ENCODE data around the gene ANKRD27.

The ANKRD27 gene

DNA sequence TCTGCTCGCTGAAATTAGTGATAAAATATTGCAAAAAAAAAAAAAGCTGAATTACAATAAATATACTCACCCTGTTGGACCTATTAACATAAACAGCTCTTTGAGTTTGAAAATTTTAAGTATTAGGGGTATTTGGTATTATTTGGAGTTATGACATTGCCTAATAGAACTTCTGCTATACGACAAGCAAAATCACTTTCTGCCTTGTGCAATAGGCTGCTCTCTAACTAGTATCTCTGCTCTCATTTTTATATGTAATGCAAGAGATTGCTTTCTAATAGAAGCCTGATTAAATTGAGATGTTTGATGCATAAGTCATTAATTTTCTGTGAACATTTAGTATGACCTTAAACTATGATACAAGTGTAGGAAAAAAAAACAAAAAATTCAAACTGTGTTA is 6.0 kb upstream of the ANKRD27 start:
- H3K4me3 ChIP-seq (ENCODE audit: low read depth, low read length), result no peak overlapping the region
- TF ChIP-seq, protein P1, sequence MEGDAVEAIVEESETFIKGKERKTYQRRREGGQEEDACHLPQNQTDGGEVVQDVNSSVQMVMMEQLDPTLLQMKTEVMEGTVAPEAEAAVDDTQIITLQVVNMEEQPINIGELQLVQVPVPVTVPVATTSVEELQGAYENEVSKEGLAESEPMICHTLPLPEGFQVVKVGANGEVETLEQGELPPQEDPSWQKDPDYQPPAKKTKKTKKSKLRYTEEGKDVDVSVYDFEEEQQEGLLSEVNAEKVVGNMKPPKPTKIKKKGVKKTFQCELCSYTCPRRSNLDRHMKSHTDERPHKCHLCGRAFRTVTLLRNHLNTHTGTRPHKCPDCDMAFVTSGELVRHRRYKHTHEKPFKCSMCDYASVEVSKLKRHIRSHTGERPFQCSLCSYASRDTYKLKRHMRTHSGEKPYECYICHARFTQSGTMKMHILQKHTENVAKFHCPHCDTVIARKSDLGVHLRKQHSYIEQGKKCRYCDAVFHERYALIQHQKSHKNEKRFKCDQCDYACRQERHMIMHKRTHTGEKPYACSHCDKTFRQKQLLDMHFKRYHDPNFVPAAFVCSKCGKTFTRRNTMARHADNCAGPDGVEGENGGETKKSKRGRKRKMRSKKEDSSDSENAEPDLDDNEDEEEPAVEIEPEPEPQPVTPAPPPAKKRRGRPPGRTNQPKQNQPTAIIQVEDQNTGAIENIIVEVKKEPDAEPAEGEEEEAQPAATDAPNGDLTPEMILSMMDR (IDR thresholded peaks at IDR 0.05; ENCODE audit: low read depth, low read length), result no peak

DNA sequence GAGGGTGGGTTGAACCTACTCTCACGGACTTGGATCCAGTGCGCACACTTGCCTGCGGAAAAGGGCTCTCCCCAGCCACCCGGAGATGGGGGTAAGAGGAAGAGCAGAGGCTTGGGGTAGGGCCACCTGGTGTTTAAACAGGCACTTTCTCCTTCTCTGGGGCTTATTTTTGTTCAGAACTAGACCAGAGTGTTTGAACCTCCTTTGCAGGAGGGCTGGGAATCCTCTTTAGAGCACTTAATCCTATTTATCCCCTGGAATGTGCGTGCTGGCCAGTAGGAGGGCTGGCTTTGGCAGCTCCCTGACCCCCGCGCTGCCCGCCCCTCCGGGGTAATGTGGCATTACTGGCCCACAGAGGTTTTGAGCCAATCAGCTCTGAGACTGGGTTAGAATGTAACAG is 2.7 kb upstream of the ANKRD27 start:
- TF ChIP-seq, protein P1 (IDR thresholded peaks at IDR 0.05; ENCODE audit: low read depth, low read length), result no peak
- no peak overlapping the region for H3K4me3 ChIP-seq (ENCODE audit: low read depth, low read length)

DNA sequence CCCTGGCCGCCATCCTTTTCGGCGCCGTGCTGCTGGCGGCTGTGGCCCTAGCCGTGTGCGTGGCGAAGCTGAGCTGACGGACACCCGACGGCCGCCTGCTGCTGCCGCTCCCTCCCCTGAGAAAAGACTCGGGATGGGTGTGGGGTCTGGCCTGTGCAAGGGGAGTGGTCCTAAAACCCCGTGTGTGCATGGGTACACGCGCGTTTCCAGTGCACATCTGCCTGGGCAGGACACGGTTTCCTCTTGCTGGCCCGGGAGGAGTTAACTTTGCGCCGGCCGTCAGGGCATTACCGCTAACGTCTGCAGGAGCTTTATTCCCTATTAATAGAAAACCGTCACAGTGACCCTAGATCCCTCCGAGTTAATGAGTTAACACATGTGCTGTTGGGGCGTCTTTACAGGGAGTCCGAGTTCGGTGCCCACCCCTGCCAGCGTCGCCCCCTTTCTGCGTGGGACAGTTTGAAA is 1.9 kb upstream of the ANKRD27 start:
- H3K4me3 ChIP-seq (ENCODE audit: low read depth, low read length), result no peak overlapping the region
- TF ChIP-seq, protein P1 (IDR thresholded peaks at IDR 0.05; ENCODE audit: low read depth, low read length), result no peak

DNA sequence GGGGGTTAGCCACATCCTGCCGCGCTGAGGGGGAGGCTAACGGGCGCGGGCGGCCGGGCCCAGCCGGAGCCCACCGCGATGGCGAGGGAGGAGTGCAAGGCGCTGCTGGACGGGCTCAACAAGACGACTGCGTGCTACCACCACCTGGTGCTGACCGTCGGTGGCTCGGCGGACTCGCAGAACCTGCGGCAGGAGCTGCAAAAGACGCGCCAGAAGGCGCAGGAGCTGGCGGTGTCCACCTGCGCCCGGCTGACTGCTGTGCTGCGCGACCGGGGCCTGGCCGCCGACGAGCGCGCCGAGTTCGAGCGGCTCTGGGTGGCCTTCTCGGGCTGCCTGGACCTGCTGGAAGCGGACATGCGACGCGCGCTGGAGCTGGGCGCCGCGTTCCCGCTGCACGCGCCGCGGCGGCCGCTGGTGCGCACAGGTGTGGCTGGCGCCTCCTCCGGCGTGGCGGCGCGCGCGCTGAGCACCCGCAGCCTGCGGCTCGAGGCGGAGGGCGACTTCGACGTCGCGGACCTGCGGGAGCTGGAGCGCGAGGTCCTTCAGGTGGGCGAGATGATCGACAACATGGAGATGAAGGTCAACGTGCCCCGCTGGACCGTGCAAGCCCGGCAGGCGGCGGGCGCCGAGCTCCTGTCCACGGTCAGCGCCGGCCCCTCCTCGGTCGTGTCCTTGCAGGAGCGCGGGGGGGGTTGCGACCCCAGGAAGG is 1.4 kb upstream of the ANKRD27 start:
- TF ChIP-seq, protein P1 (IDR thresholded peaks at IDR 0.05; ENCODE audit: low read depth, low read length), result no peak
- H3K4me3 ChIP-seq (ENCODE audit: low read depth, low read length), result peak overlapping the region; percentile 91

DNA sequence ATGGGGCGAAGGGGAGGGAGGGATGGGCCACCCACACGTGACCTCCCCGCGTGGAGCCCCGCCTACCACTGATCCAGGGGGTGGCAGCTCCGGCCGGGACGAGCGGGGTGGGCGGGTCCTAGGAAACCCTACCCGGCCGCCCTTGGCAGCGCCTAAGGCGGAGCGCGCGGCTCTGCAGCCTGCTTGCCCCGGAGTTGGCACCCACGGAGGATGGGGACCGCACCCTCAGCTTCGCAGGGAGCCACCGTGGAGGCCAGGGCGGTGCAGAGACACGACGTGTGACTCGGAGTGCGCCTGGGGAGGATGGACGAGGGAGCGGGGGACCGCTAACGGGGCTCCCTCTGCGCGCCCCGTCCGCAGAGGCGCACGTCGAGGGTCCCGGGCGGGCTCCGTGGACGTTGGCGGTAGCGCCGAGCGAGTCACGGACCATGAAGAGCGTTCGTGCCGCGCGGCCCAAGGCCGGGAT is 773 bp upstream of the ANKRD27 start, which contains the start of gene RGS9BP:
Gene RGS9BP (plus strand): TSS at position 129 of the 466 bp plus-strand sequence. CDS start 416 bp downstream, outside the sequence.
- H3K4me3 ChIP-seq (ENCODE audit: low read depth, low read length), result peak within 1 kb of the TSS; percentile 91
- TF ChIP-seq, protein P1 (IDR thresholded peaks at IDR 0.05; ENCODE audit: low read depth, low read length), result no peak

DNA sequence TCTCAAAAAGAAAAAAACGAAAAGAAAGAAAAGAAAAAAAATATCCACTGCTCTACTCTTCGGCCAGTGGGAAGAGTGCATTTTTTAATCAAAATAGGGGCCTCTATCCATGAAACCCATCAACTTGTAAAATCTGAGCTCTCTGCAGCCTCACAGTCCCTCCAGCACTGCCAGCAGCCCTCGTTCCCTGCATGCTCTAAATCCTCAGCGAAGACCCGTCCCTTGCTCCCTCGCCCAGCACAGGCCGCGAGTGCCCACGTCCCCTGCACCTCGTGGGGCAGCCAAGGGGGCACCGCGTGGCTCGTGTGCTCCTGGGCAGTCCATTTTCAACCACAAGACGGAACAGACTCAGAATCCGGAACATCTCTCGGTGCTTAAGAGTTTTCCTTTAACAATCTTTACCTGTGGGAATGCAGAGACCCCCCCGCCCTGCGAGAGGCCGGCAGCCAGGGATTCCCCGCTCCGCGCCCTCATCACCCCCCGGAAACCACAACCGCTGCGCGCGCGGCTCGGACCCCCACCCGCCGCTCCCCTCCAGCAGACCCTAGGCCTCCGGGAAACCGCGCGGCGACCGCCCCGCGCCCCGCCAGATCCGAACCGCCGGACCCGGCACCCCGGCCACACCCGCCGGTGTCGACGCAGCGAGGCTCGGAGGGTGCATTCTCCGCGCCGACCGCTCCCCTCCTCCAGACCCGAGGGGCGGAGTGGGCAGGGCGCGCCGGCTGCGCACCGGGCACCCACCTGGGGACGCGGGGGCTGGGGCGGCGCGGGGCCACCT is 638 bp downstream of the ANKRD27 start:
- TF ChIP-seq, protein P1 (IDR thresholded peaks at IDR 0.05; ENCODE audit: low read depth, low read length), result no peak
- H3K4me3 ChIP-seq (ENCODE audit: low read depth, low read length), result peak overlapping the region; percentile 91

DNA sequence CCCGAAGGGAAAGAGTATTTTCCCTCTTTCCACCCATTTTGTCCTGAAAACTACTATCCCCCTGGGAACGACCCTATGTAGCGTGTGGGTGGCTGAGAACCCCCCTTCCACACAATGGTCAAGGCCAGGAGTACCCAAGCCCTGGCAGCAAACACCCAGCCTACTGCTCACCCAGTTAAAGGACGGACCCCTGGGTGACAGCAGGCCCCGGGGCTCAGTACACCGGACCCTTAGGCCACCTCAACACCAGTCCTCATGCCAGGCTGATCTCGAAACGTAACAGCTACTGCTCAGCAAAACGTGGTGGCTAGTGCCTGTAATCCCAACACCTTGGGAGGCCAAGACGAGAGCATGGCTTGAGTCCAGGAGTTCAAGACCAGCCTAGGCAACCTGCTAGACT is 1.4 kb downstream of the ANKRD27 start:
- no peak overlapping the region; the same call in 1 of the 2 replicates for H3K4me3 ChIP-seq (ENCODE audit: low read depth, low read length)
- TF ChIP-seq, protein P1 (IDR thresholded peaks at IDR 0.05; ENCODE audit: low read depth, low read length), result no peak
